SU-DHL-6 (cell line): ENCODE data around the gene ZC3H7B.

Experiments
- H2AFZ ChIP-seq: fragments of 200-600 bp; sonication (generic); 2 replicates; pipeline ENCODE4 v1.6.1; 2014; ENCODE audit warnings: low read depth, mild to moderate bottlenecking, moderate library complexity, mixed read lengths, antibody characterized with exemption, low read length; ENCODE audit not compliant: severe bottlenecking
- H3F3A ChIP-seq: fragments of 200-600 bp; shearing (Covaris generic); 2 replicates; pipeline ENCODE4 v1.6.0; 2016; ENCODE audit warnings: antibody characterized with exemption, mild to moderate bottlenecking; ENCODE audit not compliant: insufficient read depth
- H3K27ac ChIP-seq: fragments of 200-600 bp; sonication (generic); 2 replicates; pipeline ENCODE4 v1.5.1; 2016; ENCODE audit warnings: low read depth, mild to moderate bottlenecking, low read length, moderate library complexity, mixed read lengths
- H3K27me3 ChIP-seq: fragments of 200-600 bp; sonication (generic), shearing (Covaris generic); 2 replicates; pipeline ENCODE4 v1.6.0; 2014; ENCODE audit warnings: mild to moderate bottlenecking, low read length
- H3K36me3 ChIP-seq: fragments of 200-600 bp; sonication (generic); 2 replicates; pipeline ENCODE4 v1.6.1; 2014; ENCODE audit warnings: mild to moderate bottlenecking, low read length, mixed read lengths
- H3K4me2 ChIP-seq: fragments of 300-600, 200-600 bp; shearing (Covaris generic), sonication (generic); 2 replicates; pipeline ENCODE4 v1.6.0; 2014; ENCODE audit warnings: low read length, low read depth, mild to moderate bottlenecking; ENCODE audit not compliant: poor library complexity, severe bottlenecking
- H3K4me3 ChIP-seq: fragments of 200-600 bp; sonication (generic); 2 replicates; pipeline ENCODE4 v1.5.1; 2014; ENCODE audit warnings: antibody characterized with exemption, low read length, mild to moderate bottlenecking, mixed read lengths; ENCODE audit not compliant: insufficient read depth, poor library complexity, severe bottlenecking
- H3K79me2 ChIP-seq: fragments of 200-600 bp; sonication (generic); 2 replicates; pipeline ENCODE4 v1.6.1; 2014; ENCODE audit warnings: mild to moderate bottlenecking, low read length, moderate library complexity; ENCODE audit not compliant: insufficient read depth
- H3K9ac ChIP-seq: fragments of 200-600 bp; sonication (generic); 2 replicates; pipeline ENCODE4 v1.7.0; 2014; ENCODE audit warnings: mild to moderate bottlenecking, low read length
- H3K9me2 ChIP-seq: fragments of 200-600 bp; sonication (generic); replicated peaks from 2 replicates; pipeline ENCODE4 v1.6.1; 2014; ENCODE audit warnings: low read length; ENCODE audit not compliant: insufficient read depth
- H3K9me3 ChIP-seq: fragments of 200-600 bp; sonication (generic); 2 replicates; pipeline ENCODE4 v1.6.1; 2014; ENCODE audit warnings: low read length, mixed read lengths; ENCODE audit not compliant: insufficient read depth
- H4K20me1 ChIP-seq: fragments of 200-600 bp; sonication (generic); 2 replicates; pipeline ENCODE4 v1.6.1; 2014; ENCODE audit warnings: low read depth, mild to moderate bottlenecking, antibody characterized with exemption, low read length, moderate library complexity, mixed read lengths
- EZH2phosphoT487 ChIP-seq: fragments of 200-600 bp; sonication (generic), shearing (Covaris generic); conservative IDR thresholded peaks from 2 replicates; pipeline ENCODE4 v1.6.1; 2018; ENCODE audit warnings: mild to moderate bottlenecking, antibody characterized with exemption, low read length, moderate library complexity, mixed read lengths
- TF ChIP-seq, protein P1 (sequence below): fragments of 200-600 bp; sonication (generic); IDR thresholded peaks from one replicate; pipeline ENCODE4 v1.5.1; 2017; ENCODE audit warnings: antibody characterized with exemption, mild to moderate bottlenecking, low read length, moderate library complexity; ENCODE audit not compliant: insufficient read depth, poor library complexity, severe bottlenecking

Gene ZC3H7B

DNA sequence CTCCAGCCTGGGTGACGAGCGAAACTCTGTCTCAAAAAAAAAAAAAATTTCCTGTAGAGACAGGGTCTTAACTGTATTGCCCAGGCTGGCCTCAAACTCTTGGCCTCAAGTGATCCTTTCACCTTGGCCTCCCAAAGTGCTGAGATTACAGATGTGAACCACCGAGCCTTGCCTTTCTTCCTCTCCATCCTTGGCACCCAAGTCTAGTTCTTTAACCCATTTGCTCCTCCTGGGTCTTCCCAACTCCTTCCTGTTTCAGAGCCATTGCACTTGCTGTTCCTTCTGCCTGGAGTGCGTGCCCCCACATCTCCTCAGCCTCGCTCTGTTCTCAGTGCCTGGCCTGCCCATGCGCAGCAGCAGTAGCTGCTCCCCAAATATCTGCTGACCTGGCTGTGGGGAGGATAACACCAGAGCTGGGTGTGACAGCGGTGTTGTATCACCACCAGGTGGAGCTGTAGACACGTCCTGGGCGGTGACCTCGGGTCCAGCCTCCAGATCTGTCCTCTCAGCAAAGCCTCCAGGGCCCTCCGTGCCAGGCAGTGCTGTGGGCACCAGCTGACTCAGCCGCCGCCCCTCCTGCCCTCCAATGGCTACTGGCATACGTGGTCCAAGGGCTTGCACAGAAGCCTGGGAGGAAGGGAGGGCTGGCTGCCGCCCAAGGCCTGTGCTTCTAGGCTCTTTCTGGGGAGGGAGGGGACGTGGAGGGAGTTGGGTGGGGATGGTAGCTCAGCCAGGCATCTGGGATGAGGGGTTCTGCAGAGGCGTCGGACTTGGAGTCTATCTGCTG lies 102.4 kb downstream of the ZC3H7B start:
- H3K4me2 ChIP-seq = peak overlapping the region; percentile 15
- no peaks in the 10 kb centered on the region for H3K27me3 ChIP-seq
- TF ChIP-seq, protein P1, sequence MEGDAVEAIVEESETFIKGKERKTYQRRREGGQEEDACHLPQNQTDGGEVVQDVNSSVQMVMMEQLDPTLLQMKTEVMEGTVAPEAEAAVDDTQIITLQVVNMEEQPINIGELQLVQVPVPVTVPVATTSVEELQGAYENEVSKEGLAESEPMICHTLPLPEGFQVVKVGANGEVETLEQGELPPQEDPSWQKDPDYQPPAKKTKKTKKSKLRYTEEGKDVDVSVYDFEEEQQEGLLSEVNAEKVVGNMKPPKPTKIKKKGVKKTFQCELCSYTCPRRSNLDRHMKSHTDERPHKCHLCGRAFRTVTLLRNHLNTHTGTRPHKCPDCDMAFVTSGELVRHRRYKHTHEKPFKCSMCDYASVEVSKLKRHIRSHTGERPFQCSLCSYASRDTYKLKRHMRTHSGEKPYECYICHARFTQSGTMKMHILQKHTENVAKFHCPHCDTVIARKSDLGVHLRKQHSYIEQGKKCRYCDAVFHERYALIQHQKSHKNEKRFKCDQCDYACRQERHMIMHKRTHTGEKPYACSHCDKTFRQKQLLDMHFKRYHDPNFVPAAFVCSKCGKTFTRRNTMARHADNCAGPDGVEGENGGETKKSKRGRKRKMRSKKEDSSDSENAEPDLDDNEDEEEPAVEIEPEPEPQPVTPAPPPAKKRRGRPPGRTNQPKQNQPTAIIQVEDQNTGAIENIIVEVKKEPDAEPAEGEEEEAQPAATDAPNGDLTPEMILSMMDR = peak; percentile 91
- TF ChIP-seq EZH2phosphoT487 = no peak
- no peaks in the 10 kb centered on the region for H3K9me2 ChIP-seq
- peak overlapping the region; percentile 69 for H2AFZ ChIP-seq
- no peak overlapping the region for H3K27ac ChIP-seq
- no peaks in the 10 kb centered on the region for H3K9me3 ChIP-seq
- H3K79me2 ChIP-seq = no peaks in the 10 kb centered on the region
- no peak overlapping the region for H3K4me3 ChIP-seq
- no peaks in the 10 kb centered on the region for H4K20me1 ChIP-seq
- H3K9ac ChIP-seq = no peak overlapping the region
- H3K36me3 ChIP-seq = no peaks in the 10 kb centered on the region
- H3F3A ChIP-seq = peaks cover 5% of the 10 kb centered on the region; the same call in 1 of the 2 replicates

DNA sequence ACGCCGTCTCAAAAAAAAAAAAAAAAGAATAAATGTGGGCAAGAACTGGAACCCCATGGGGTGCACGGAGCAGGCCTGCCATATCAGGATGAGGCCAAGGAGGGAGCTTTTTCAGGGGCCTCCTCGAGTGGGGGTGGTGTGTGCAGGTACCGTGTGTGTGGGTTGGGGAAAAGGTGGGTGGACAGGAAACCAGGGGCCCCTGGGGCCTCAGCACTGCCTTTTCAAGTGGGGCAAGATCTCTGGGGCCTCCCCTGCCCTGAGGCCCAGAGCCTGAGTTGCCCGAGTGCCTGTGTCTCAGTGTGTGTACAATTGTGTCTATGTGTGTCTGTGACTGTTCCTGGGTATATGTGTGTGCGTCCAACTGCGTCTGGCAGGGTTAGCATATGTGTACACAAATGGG lies 104.3 kb downstream of the ZC3H7B start:
- Histone ChIP-seq H3K27ac (peak overlapping the region; percentile 46), H3K36me3 (no peaks in the 10 kb centered on the region), H3K4me3 (no peak overlapping the region), H3K27me3 (no peaks in the 10 kb centered on the region), H3K9me3 (no peaks in the 10 kb centered on the region), H3K4me2 (no peak overlapping the region), H3K9me2 (no peaks in the 10 kb centered on the region), H3K9ac (peak overlapping the region; percentile 3; the same call in 1 of the 2 replicates), H2AFZ (peak overlapping the region; percentile 27), H3K79me2 (no peaks in the 10 kb centered on the region), H4K20me1 (no peaks in the 10 kb centered on the region), H3F3A (peaks cover 10% of the 10 kb centered on the region; the same call in 1 of the 2 replicates)
- no peak for TF ChIP-seq EZH2phosphoT487
- TF ChIP-seq, protein P1 = no peak

DNA sequence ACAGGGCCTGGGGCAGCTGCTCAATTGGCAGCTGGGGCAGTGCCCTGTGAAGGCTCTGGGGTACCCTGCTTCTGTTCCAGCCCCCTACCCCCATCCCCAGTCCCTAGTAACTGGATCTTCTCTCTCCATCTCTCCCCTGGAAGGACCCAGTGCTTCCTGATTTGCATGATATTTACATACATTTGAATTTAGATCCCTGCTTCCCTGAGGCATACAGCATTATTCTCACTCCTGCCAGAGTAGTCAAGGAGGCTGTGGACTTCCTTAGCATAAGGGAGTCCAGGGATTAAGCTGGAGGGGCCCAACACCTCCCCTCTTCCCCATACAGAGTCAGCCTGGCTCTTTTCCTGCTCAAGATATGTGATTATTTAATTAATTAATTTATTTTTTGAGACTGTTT lies 105.1 kb downstream of the ZC3H7B start:
- no peaks in the 10 kb centered on the region for H3K9me2 ChIP-seq
- no peaks in the 10 kb centered on the region for H3K79me2 ChIP-seq
- no peak overlapping the region for H3K4me3 ChIP-seq
- H3K36me3 ChIP-seq = no peaks in the 10 kb centered on the region
- H3F3A ChIP-seq = peaks cover 10% of the 10 kb centered on the region; the same call in 1 of the 2 replicates
- no peak overlapping the region for H3K4me2 ChIP-seq
- no peaks in the 10 kb centered on the region for H4K20me1 ChIP-seq
- H3K27ac ChIP-seq = no peak overlapping the region
- no peak overlapping the region for H3K9ac ChIP-seq
- H3K9me3 ChIP-seq = no peaks in the 10 kb centered on the region
- TF ChIP-seq, protein P1 = no peak
- no peak for TF ChIP-seq EZH2phosphoT487
- H3K27me3 ChIP-seq = no peaks in the 10 kb centered on the region
- H2AFZ ChIP-seq = no peak overlapping the region
